ENCODE results near the gene ART1. TPM values are rescaled to one million over a fixed set of nuclear protein-coding genes. Genes with fewer than 3 reads are reported as not detected.

The ART1 gene
- total RNA-seq, 2 experiments from 2014 or later: not detected

Other genes starting within 250 kb of the ART1 start
- not detected for gene ART5, start 3.1 kb upstream of the ART1 start, total RNA-seq
- gene CHRNA10, start 26.3 kb downstream of the ART1 start, total RNA-seq: 1 to 10 TPM; 2.4 to 2.7 TPM
- 100 to 1,000 TPM; 106 to 108 TPM for gene NUP98, start 152.4 kb downstream of the ART1 start, total RNA-seq
- gene PGAP2, start 163.4 kb downstream of the ART1 start, total RNA-seq: 10 to 100 TPM; 22.7 to 23.5 TPM
- 100 to 1,000 TPM; 154 to 163 TPM for gene RHOG, start 195.8 kb downstream of the ART1 start, total RNA-seq
- gene STIM1, start 210.5 kb downstream of the ART1 start, total RNA-seq: 100 to 1,000 TPM in 1 of 2 experiments, 10 to 100 TPM in 1; 83.5 to 104 TPM